ENCODE data around the gene WSB1.

WSB1 gene

DNA sequence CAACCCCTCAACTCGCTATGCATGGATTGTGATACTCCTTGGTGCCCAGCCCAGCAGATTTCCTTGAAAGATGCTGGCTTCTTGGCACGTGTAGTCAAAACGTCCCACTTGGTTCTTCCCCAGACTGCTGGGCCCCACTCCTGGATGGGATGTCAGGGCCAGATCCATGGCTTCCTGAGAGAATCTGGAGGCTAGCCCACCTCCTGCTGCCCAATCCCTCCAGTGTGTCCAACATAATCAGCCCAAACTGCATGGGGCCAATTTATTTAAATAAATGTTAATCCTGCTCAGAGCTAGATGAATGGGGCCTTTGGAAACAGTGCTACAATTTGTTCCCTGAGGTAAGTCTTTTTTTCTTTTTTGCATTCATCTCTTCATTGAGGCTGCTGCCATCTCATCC is 49.4 kb downstream of the WSB1 start:
- H3K4me3 ChIP-seq (ENCODE audit: low read depth, low read length): no peak overlapping the region
- TF ChIP-seq, protein P1, sequence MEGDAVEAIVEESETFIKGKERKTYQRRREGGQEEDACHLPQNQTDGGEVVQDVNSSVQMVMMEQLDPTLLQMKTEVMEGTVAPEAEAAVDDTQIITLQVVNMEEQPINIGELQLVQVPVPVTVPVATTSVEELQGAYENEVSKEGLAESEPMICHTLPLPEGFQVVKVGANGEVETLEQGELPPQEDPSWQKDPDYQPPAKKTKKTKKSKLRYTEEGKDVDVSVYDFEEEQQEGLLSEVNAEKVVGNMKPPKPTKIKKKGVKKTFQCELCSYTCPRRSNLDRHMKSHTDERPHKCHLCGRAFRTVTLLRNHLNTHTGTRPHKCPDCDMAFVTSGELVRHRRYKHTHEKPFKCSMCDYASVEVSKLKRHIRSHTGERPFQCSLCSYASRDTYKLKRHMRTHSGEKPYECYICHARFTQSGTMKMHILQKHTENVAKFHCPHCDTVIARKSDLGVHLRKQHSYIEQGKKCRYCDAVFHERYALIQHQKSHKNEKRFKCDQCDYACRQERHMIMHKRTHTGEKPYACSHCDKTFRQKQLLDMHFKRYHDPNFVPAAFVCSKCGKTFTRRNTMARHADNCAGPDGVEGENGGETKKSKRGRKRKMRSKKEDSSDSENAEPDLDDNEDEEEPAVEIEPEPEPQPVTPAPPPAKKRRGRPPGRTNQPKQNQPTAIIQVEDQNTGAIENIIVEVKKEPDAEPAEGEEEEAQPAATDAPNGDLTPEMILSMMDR (IDR thresholded peaks at IDR 0.05; ENCODE audit: low read depth, low read length, missing control alignments): no peak
- DNase-seq (ENCODE audit: low read depth): no peak

DNA sequence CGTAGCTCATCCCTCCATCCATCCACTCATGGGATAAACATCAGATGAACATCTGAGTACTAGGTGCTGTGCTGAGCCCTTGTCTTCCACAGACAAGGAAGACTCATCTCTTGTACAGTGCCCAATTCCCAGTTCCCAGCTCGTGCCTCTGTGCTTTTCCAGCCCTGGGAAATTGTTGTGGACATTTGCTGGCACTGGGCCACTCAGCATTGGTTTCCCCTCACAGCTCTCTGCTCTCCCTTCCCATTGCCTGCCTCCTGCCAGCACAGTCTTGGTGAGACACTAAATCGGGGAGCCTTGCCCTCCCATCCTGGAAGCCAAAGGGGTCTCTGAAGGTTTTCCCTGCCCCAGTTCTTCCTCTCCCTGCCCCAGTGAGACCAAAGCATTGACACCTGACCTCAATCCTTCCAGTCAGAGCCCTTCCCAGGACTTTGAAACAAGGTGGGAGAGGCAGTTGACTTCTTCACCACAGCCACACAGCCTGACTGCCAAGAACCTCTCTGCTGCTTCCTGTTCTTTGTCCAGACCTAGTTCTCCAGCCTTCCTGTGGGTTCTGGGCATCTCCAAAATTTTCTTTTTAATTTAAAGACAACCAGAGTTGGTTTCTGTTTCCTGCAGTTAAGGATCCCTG is 50.2 kb downstream of the WSB1 start:
- no peak for DNase-seq (ENCODE audit: low read depth)
- TF ChIP-seq, protein P1 (IDR thresholded peaks at IDR 0.05; ENCODE audit: low read depth, low read length, missing control alignments): no peak
- H3K4me3 ChIP-seq (ENCODE audit: low read depth, low read length): no peak overlapping the region

DNA sequence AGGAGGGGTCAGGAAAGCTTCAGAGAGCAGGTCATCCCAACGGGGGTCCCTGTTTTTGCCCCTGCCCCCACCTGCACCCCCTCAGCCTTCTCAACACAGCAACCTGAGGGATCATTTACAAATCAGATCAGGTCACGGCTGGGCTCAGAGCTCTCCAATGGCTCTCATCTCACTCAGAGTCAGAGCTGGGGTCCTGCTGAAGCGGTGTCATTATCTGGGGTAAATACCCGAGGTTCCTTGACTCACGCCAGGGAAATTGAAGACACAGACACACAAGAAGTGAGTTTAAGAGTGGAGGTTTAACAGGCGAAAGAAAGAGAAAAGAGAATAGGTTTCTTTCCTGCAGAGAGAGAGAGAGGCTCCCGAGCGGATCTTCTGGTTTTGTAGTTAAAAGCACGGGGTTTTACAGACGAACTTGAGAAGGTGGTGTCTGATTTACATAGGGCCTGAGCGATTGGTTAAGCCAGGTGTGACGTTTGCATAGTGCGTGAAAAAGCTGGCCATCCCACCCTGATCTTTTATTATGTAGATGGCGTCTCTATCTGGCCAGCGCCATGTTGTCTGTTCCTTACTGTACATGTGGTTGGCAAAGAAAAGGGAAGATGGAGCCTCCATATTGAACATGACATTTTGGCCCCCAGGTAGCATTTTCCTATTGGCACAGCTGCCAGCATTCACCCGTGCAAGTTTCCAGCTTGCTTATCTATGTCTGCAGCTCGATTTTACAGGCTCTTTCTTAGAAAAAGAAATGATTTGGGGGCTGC is 51.4 kb downstream of the WSB1 start:
- no peak overlapping the region for H3K4me3 ChIP-seq (ENCODE audit: low read depth, low read length)

DNA sequence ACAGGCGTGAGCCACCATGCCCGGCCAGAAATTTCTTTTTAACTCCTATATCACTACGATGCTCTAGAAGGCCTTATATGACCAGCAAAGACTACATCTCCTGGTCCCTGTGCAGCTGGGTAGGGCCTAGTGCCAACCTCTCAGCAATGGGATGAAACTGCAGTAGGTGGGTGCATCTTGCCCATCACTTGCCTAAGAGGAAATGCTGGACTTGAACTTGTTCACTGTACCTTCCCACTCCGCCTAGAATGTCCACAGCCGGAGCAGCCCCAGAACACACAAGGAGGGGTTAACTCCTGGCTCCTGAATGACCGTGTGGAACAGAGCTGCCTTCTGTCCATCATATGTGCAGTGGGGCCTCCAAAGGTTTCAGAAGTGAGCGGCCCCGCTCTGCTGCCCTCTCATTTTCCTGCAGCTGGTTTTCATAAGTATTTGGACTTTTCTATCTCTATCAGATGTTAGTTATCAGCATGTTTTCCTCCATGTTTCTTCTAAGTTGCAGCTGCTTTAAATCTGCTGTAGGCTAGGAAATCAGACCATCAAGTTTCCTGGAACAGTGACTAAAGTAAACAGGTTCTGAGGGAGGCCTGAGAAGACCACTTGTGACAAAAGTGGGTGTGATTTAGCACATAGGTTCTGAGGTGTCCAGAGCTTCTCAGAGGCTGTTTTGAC is 52.5 kb downstream of the WSB1 start:
- H3K4me3 ChIP-seq (ENCODE audit: low read depth, low read length): no peak overlapping the region
- DNase-seq (ENCODE audit: low read depth): no peak
- TF ChIP-seq, protein P1 (IDR thresholded peaks at IDR 0.05; ENCODE audit: low read depth, low read length, missing control alignments): no peak

More for the DNA sequence above, 51.4 kb downstream of the WSB1 start:
- TF ChIP-seq, protein P1 (IDR thresholded peaks at IDR 0.05; ENCODE audit: low read depth, low read length, missing control alignments): no peak
- DNase-seq (ENCODE audit: low read depth): no peak

DNA sequence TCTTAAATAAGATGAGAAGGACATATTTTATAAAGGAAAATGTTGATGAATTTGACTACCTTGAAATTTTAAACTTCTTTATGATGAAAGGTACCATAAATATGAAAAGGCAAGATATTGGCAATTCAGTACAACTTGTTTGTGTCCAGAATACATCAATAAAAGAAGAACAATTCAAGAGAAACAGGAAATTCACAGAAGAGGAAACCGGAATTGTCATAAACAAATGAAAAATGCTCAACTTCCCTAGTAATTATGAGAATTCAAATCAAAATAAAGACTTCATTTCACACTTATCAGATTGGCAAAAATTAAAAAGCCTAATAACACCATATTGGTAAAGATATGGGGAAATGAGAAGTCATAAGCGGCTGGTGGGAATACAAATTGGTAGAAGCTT is 54.3 kb downstream of the WSB1 start:
- TF ChIP-seq, protein P1 (IDR thresholded peaks at IDR 0.05; ENCODE audit: low read depth, low read length, missing control alignments): no peak
- no peak for DNase-seq (ENCODE audit: low read depth)
- no peak overlapping the region for H3K4me3 ChIP-seq (ENCODE audit: low read depth, low read length)

DNA sequence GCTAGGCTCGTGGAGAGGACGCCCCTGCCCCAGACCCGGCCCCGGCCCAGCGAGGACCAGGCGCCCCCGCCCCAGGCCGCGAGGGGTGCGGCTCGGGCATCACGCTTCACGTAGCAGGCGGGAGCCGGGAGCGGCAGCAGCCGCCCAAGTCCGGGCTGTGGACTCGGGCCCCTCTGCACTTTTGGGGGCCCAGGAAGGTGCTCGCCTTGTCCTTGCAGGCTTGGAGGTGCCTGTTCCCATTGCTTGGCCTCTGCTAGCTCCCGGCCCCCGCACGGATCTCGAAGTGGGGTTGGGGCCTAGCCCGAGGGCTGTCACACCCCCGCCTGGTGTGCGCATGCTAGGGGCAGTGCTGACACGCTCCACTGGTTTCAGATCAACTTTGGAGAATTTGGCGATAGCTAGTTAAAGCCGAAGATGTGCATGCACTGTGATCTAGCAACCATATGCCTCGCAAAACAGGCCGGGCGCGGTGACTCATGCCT is 55.7 kb downstream of the WSB1 start:
- H3K4me3 ChIP-seq (ENCODE audit: low read depth, low read length): peak overlapping the region; percentile 57
- TF ChIP-seq, protein P1 (IDR thresholded peaks at IDR 0.05; ENCODE audit: low read depth, low read length, missing control alignments): no peak
- DNase-seq (ENCODE audit: low read depth): no peak

Data from GM12864 (cell line).